GM19438 (cell line): Measurements from ENCODE around the gene ACY1.
"Not testable (repeated sequence)": the region's sequence is repeated elsewhere in the genome, so short reads cannot be mapped to it uniquely, and the experiment has no call there.

Source experiments
- ATAC-seq: cut with Tn5 transposase; IDR thresholded peaks from one replicate; pipeline ENCODE4 v1.9.1; 2021; ENCODE audit warnings: low read depth; ENCODE audit not compliant: unreplicated experiment

ACY1 gene

GRCh38 chr3:52023101-52023770 is 39.9 kb downstream of the ACY1 start:
- ATAC-seq, result peak; percentile 12

- ATAC-seq, result peak; percentile 84
Measured at GRCh38 chr3:52023860-52024764, 40.8 kb downstream of the ACY1 start.

- ATAC-seq, result no peak
Measured at GRCh38 chr3:52024765-52025452, 41.6 kb downstream of the ACY1 start.

- ATAC-seq, result no peak
Measured at GRCh38 chr3:52025453-52025852, 42.1 kb downstream of the ACY1 start.

- no peak for ATAC-seq
Measured at GRCh38 chr3:52026041-52026440, 42.7 kb downstream of the ACY1 start.

GRCh38 chr3:52028572-52028971 is 45.2 kb downstream of the ACY1 start:
- ATAC-seq, result no peak

GRCh38 chr3:52029053-52029452 is 45.7 kb downstream of the ACY1 start:
- ATAC-seq, result no peak

- ATAC-seq, result no peak
Measured at GRCh38 chr3:52029535-52029934, 46.2 kb downstream of the ACY1 start.

- no peak for ATAC-seq
Measured at GRCh38 chr3:52030714-52031310, 47.5 kb downstream of the ACY1 start.

- no peak for ATAC-seq
Measured at GRCh38 chr3:52031896-52032295, 48.6 kb downstream of the ACY1 start.

GRCh38 chr3:52032702-52033408 is 49.5 kb downstream of the ACY1 start:
- ATAC-seq, result no peak

- not testable (repeated sequence) for ATAC-seq
Measured at GRCh38 chr3:52033748-52034147, 50.4 kb downstream of the ACY1 start.

- no peak for ATAC-seq
Measured at GRCh38 chr3:52034212-52034611, 50.9 kb downstream of the ACY1 start.

- no peak for ATAC-seq
Measured at GRCh38 chr3:52034651-52035050, 51.3 kb downstream of the ACY1 start.

- no peak for ATAC-seq
Measured at GRCh38 chr3:52036222-52036694, 52.9 kb downstream of the ACY1 start.

GRCh38 chr3:52036829-52037228 is 53.5 kb downstream of the ACY1 start:
- no peak for ATAC-seq

GRCh38 chr3:52037291-52037690 is 54.0 kb downstream of the ACY1 start:
- no peak for ATAC-seq

GRCh38 chr3:52038227-52038626 is 54.9 kb downstream of the ACY1 start:
- no peak for ATAC-seq
